Parathyroid adenoma (tissue), 2 donors: ENCODE results near the gene LRRIQ1.
"Not testable (repeated sequence)": the region's sequence is repeated elsewhere in the genome, so short reads cannot be mapped to it uniquely, and the experiment has no call there.

Source experiments
- H2AFZ ChIP-seq: fragments of 300-600 bp; sonication (generic); one replicate; pipeline ENCODE4 v1.7.0; 2017; ENCODE audit warnings: antibody characterized with exemption, mild to moderate bottlenecking
- H3K27ac ChIP-seq: fragments of 300-600 bp; sonication (generic); one replicate; pipeline ENCODE4 v1.7.0; 2017
- H3K27me3 ChIP-seq: fragments of 300-600 bp; sonication (generic); one replicate; pipeline ENCODE4 v1.7.0; 2017; ENCODE audit warnings: low read length; ENCODE audit not compliant: control insufficient read depth, insufficient read depth
- H3K36me3 ChIP-seq: fragments of 300-600 bp; sonication (generic); one replicate; pipeline ENCODE4 v1.7.0; 2017; ENCODE audit warnings: low read length; ENCODE audit not compliant: control insufficient read depth, insufficient read depth
- H3K4me1 ChIP-seq: fragments of 300-600 bp; sonication (generic); one replicate; pipeline ENCODE4 v1.7.0; 2017; ENCODE audit warnings: control low read depth
- H3K4me2 ChIP-seq: fragments of 300-600 bp; sonication (generic); one replicate; pipeline ENCODE4 v1.7.0; 2017; ENCODE audit warnings: low read length
- H3K4me3 ChIP-seq: fragments of 300-600 bp; sonication (generic); one replicate; pipeline ENCODE4 v1.7.0; 2017; ENCODE audit warnings: low read depth, low read length
- H3K79me2 ChIP-seq: fragments of 300-600 bp; sonication (generic); one replicate; pipeline ENCODE4 v1.7.0; 2017; ENCODE audit warnings: control low read depth
- H3K9ac ChIP-seq: fragments of 300-600 bp; sonication (generic); one replicate; pipeline ENCODE4 v1.7.0; 2017; ENCODE audit warnings: mild to moderate bottlenecking
- H3K9me3 ChIP-seq: fragments of 300-600 bp; sonication (generic); one replicate; pipeline ENCODE4 v1.7.0; 2017; ENCODE audit warnings: low read length; ENCODE audit not compliant: control insufficient read depth
- CTCF ChIP-seq: fragments of 300-600 bp; sonication (generic); IDR thresholded peaks from one replicate; pipeline ENCODE4 v1.7.0; 2017; ENCODE audit warnings: antibody characterized with exemption, mild to moderate bottlenecking
- donor health status: primary hyperparathyroidism.

LRRIQ1 gene

DNA sequence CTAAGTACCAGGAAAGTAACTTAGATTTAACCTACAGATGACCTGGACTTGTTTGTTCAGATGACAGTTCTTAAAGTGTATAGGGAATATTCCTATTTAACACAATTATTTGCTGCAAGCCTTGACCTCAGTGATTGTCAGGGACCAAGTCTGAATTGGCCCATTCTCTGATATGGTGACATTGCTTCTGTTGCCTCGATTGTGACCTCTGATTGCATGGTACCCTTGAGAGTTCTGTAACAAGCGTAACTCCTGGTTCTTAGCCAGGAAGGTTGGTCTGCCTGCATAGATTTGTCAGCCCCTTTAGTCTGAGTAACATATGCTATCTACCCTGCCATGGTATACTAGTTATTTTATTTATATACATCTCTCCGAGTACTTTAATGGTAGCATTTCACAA is 150.1 kb downstream of the LRRIQ1 start:
- peaks cover 2% of the 10 kb centered on the region for H3K4me1 ChIP-seq
- H3K9me3 ChIP-seq: no peaks in the 10 kb centered on the region
- no peak overlapping the region for H2AFZ ChIP-seq
- H3K27me3 ChIP-seq: no peaks in the 10 kb centered on the region
- no peak overlapping the region for H3K4me2 ChIP-seq
- H3K9ac ChIP-seq: no peak overlapping the region
- no peak overlapping the region for H3K27ac ChIP-seq
- H3K4me3 ChIP-seq: no peak overlapping the region
- no peaks in the 10 kb centered on the region for H3K36me3 ChIP-seq
- H3K79me2 ChIP-seq: no peaks in the 10 kb centered on the region
- no peak for TF ChIP-seq CTCF

GRCh38 chr12:85188619-85189018 is 152.5 kb downstream of the LRRIQ1 start:
- Histone ChIP-seq H3K36me3 (no peaks in the 10 kb centered on the region), H3K9ac (no peak overlapping the region), H3K27me3 (no peaks in the 10 kb centered on the region), H2AFZ (peak overlapping the region; percentile 43), H3K9me3 (no peaks in the 10 kb centered on the region), H3K79me2 (no peaks in the 10 kb centered on the region), H3K4me2 (no peak overlapping the region), H3K27ac (no peak overlapping the region), H3K4me3 (no peak overlapping the region), H3K4me1 (peaks cover 2% of the 10 kb centered on the region)
- TF ChIP-seq CTCF: no peak

DNA sequence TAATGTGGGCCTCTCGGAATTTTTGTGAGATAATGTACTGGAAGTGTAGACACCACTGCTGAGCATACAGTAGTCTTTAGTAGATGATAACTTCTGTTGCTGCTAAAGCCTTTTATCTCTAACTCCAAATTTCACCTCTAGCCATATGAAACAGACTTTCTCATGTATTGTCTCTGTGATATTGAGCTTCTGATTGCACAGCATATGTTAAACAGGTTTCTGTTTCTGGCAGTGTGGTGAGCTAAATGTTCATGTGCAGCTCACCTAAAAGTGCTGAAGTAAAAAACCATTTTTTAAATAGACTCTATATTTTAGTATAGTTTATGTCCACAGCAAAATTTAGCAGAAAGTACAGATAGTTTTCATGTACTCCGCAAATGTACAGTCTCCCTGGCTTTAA is 154.6 kb downstream of the LRRIQ1 start:
- Histone ChIP-seq H3K79me2 (no peaks in the 10 kb centered on the region), H3K4me2 (no peak overlapping the region), H3K27ac (no peak overlapping the region), H3K4me1 (peaks cover 2% of the 10 kb centered on the region), H3K27me3 (no peaks in the 10 kb centered on the region), H3K9ac (no peak overlapping the region), H3K36me3 (no peaks in the 10 kb centered on the region), H2AFZ (no peak overlapping the region), H3K9me3 (no peaks in the 10 kb centered on the region), H3K4me3 (no peak overlapping the region)
- no peak for TF ChIP-seq CTCF

GRCh38 chr12:85203809-85204208 is 167.7 kb downstream of the LRRIQ1 start:
- H3K4me1 ChIP-seq, H3K9ac ChIP-seq, H3K4me2 ChIP-seq, H3K27ac ChIP-seq, H3K27me3 ChIP-seq, H3K36me3 ChIP-seq, H3K4me3 ChIP-seq, H2AFZ ChIP-seq, H3K79me2 ChIP-seq, H3K9me3 ChIP-seq: not testable (repeated sequence)

GRCh38 chr12:85206543-85206942 is 170.4 kb downstream of the LRRIQ1 start:
- Histone ChIP-seq H3K4me2 (no peak overlapping the region), H3K9me3 (no peaks in the 10 kb centered on the region), H3K79me2 (no peaks in the 10 kb centered on the region), H3K27ac (no peak overlapping the region), H3K27me3 (no peaks in the 10 kb centered on the region), H2AFZ (no peak overlapping the region), H3K4me1 (no peaks in the 10 kb centered on the region), H3K4me3 (no peak overlapping the region), H3K36me3 (no peaks in the 10 kb centered on the region), H3K9ac (no peak overlapping the region)
- no peak for TF ChIP-seq CTCF

DNA sequence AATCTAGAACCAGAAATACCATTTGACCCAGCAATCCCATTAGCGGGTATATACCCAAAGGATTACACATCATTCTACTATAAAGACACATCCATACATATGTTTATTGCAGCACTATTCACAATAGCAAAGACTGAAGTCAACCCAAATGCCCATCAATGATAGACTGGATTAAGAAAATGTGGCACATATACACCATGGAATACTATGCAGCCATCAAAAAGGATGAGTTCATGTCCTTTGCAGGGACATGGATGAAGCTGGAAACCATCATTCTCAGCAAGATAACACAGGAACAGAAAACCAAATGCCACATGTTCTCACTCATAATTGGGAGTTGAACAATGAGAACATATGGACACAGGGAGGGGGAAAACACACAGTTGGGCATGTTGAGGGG is 188.2 kb downstream of the LRRIQ1 start:
- H3K9me3 ChIP-seq, H3K4me1 ChIP-seq, H3K4me2 ChIP-seq, H3K79me2 ChIP-seq, H3K4me3 ChIP-seq, H3K9ac ChIP-seq, H3K36me3 ChIP-seq, H3K27me3 ChIP-seq, H3K27ac ChIP-seq, H2AFZ ChIP-seq: not testable (repeated sequence)
